KMS-11 (cell line): ENCODE results near the gene REEP5.

ENCODE experiments used
- H2AFZ ChIP-seq: fragments of 200-600 bp; sonication (generic); 2 replicates; pipeline ENCODE4 v1.6.1; 2016; ENCODE audit warnings: antibody characterized with exemption, mixed run types, low read depth
- H3K27ac ChIP-seq: fragments of 200-600 bp; sonication (generic); 2 replicates; pipeline ENCODE4 v1.6.1; 2016; ENCODE audit warnings: mild to moderate bottlenecking, mixed run types
- H3K27me3 ChIP-seq: fragments of 200-600 bp; sonication (generic); 2 replicates; pipeline ENCODE4 v1.6.1; 2017; ENCODE audit warnings: mild to moderate bottlenecking, low read depth, mixed run types, moderate library complexity; ENCODE audit not compliant: insufficient read depth
- H3K36me3 ChIP-seq: fragments of 200-600 bp; sonication (generic); 2 replicates; pipeline ENCODE4 v1.6.1; 2017; ENCODE audit warnings: mild to moderate bottlenecking, mixed run types; ENCODE audit not compliant: insufficient read depth
- H3K4me1 ChIP-seq: fragments of 200-600 bp; sonication (generic); 2 replicates; pipeline ENCODE4 v1.6.1; 2016; ENCODE audit warnings: mild to moderate bottlenecking, low read depth, mixed run types; ENCODE audit not compliant: poor library complexity, severe bottlenecking
- H3K4me2 ChIP-seq: fragments of 200-600 bp; sonication (generic); 2 replicates; pipeline ENCODE4 v1.7.0; 2016; ENCODE audit warnings: mild to moderate bottlenecking, mixed run types
- H3K4me3 ChIP-seq: fragments of 200-600 bp; sonication (generic); IDR thresholded peaks from 2 replicates; pipeline ENCODE4 v1.6.1; 2017; ENCODE audit warnings: low read depth, low read length, mixed read lengths; ENCODE audit not compliant: insufficient read depth
- H3K79me2 ChIP-seq: fragments of 200-600 bp; sonication (generic); 2 replicates; pipeline ENCODE4 v1.6.1; 2016; ENCODE audit warnings: low read depth, mixed run types; ENCODE audit not compliant: insufficient read depth
- H3K9ac ChIP-seq: fragments of 200-600 bp; sonication (generic); 2 replicates; pipeline ENCODE4 v1.6.1; 2016; ENCODE audit warnings: mild to moderate bottlenecking, mixed run types
- H4K20me1 ChIP-seq: fragments of 200-600 bp; sonication (generic); 2 replicates; pipeline ENCODE4 v1.6.1; 2016; ENCODE audit warnings: mild to moderate bottlenecking, mixed run types; ENCODE audit not compliant: insufficient read depth
- TF ChIP-seq, protein P1 (sequence below): fragments of 200-600 bp; sonication (generic); conservative IDR thresholded peaks from 2 replicates; pipeline ENCODE4 v1.6.1; 2017; ENCODE audit warnings: low read depth, mild to moderate bottlenecking, antibody characterized with exemption, low read length, moderate library complexity, mixed read lengths

REEP5 gene

DNA sequence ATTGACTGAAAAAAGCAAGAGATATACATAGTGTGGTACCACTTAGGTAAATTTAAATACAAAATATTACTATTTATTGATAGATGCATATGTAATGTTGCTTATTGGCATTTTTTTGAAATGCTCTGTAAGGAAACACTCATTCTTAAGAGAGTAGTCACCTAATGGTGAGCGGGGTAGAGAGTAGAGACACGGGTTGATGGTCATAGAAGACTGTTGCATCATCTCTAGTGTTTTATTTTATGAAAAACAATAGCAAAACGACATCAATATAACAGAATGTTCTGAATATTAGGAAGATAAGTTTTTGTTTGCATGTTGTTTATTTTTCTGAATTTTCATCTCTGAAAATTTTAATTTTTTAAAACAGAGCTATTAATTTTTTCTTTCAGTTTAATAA, 56.9 kb downstream of the REEP5 start:
- Histone ChIP-seq H3K4me1 (peaks cover 57% of the 10 kb centered on the region), H2AFZ (no peak overlapping the region), H3K4me2 (no peak overlapping the region), H3K4me3 (no peak overlapping the region), H3K9ac (no peak overlapping the region), H3K36me3 (peaks cover 11% of the 10 kb centered on the region; the same call in 1 of the 2 replicates), H4K20me1 (no peaks in the 10 kb centered on the region), H3K27me3 (no peaks in the 10 kb centered on the region), H3K79me2 (peaks cover 43% of the 10 kb centered on the region), H3K27ac (no peak overlapping the region)
- TF ChIP-seq, protein P1, sequence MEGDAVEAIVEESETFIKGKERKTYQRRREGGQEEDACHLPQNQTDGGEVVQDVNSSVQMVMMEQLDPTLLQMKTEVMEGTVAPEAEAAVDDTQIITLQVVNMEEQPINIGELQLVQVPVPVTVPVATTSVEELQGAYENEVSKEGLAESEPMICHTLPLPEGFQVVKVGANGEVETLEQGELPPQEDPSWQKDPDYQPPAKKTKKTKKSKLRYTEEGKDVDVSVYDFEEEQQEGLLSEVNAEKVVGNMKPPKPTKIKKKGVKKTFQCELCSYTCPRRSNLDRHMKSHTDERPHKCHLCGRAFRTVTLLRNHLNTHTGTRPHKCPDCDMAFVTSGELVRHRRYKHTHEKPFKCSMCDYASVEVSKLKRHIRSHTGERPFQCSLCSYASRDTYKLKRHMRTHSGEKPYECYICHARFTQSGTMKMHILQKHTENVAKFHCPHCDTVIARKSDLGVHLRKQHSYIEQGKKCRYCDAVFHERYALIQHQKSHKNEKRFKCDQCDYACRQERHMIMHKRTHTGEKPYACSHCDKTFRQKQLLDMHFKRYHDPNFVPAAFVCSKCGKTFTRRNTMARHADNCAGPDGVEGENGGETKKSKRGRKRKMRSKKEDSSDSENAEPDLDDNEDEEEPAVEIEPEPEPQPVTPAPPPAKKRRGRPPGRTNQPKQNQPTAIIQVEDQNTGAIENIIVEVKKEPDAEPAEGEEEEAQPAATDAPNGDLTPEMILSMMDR, result no peak

DNA sequence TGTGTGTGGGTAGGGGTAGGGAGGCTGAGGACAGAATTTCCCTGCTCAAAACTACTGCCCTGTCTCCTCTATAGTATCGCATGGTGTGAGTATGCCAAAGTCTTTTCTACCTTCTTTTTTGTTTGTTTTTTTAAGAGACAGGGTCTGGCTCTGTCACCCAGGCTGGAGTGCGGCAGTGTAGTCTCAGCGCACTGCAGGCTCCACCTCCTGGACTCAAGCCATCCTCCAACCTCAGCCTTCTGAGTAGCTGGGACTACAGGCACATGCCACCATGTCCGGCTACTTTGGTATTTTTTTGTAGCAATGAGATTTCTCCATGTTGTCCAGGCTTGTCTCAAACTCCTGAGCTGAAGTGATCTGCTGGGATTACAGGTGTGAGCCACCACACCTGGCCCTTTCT, 58.5 kb downstream of the REEP5 start:
- TF ChIP-seq, protein P1, result no peak
- Histone ChIP-seq H4K20me1 (no peaks in the 10 kb centered on the region), H3K4me3 (no peak overlapping the region), H3K4me2 (no peak overlapping the region), H3K4me1 (peaks cover 41% of the 10 kb centered on the region), H3K36me3 (peaks cover 11% of the 10 kb centered on the region; the same call in 1 of the 2 replicates), H3K9ac (no peak overlapping the region), H3K79me2 (peaks cover 43% of the 10 kb centered on the region), H3K27me3 (no peaks in the 10 kb centered on the region), H2AFZ (no peak overlapping the region), H3K27ac (no peak overlapping the region)

DNA sequence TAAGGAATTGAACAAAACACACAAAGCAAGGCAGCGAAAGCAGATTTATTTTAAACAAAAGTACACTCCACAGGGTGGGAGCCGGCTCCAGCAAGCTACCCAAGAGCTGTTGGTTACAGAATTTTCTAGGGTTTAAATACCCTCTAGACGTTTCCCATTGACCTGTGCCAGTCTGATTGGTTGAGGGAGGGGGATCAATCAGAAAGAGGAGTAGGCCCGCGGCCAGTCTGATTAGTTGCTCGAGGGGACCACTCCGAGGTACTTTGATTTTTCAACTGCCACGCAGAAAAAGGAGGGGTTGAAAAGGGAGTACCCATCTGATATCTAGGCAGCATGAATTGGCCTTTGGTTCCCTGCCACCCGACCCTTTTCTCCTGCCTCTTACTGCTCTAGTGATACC, 59.9 kb downstream of the REEP5 start:
- TF ChIP-seq, protein P1, result no peak
- Histone ChIP-seq H3K4me2 (peak overlapping the region; percentile 68), H3K4me1 (peaks cover 28% of the 10 kb centered on the region), H3K36me3 (peaks cover 11% of the 10 kb centered on the region; the same call in 1 of the 2 replicates), H3K27me3 (no peaks in the 10 kb centered on the region), H3K9ac (peak overlapping the region; percentile 88; the same call in 1 of the 2 replicates), H3K79me2 (peaks cover 43% of the 10 kb centered on the region), H3K4me3 (no peak overlapping the region), H2AFZ (no peak overlapping the region), H3K27ac (peak overlapping the region; percentile 80; the same call in 1 of the 2 replicates), H4K20me1 (no peaks in the 10 kb centered on the region)

DNA sequence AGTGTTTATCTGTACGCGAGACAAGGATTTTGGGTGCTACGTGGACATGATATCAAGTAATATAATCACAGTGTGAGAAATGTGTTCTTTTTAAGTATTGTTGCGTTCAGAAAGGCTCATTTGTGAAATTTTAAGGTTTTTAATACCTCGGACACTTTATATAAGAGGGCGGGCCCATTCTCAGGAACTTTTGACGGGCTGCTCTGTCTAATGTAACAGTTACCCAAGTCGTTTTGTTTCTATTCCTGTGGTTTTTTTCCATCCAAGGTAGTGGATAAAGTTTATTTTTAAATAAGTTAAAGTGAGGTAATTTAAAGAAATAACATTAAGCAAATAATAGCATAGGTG, 60.4 kb downstream of the REEP5 start:
- Histone ChIP-seq H3K4me2 (peak overlapping the region; percentile 68), H3K27me3 (no peaks in the 10 kb centered on the region), H2AFZ (peak overlapping the region; percentile 87), H4K20me1 (no peaks in the 10 kb centered on the region), H3K79me2 (peaks cover 43% of the 10 kb centered on the region), H3K36me3 (peaks cover 11% of the 10 kb centered on the region; the same call in 1 of the 2 replicates), H3K4me1 (peaks cover 26% of the 10 kb centered on the region), H3K27ac (peak overlapping the region; percentile 80), H3K9ac (peak overlapping the region; percentile 88), H3K4me3 (no peak overlapping the region)
- TF ChIP-seq, protein P1, result no peak
